Stimulated activated CD8-positive, alpha-beta memory T cell treated with anti-CD3 and anti-CD28 coated beads, Interleukin-12 subunit alpha, Interleukin-12 subunit beta, amount 100 ng/mL, for 1 hour (primary cell): ENCODE measurements around the gene OPN4.
A peak's percentile ranks its signal among the peaks of the same experiment; 100 is the strongest.

ENCODE experiments used
- DNase-seq: peaks from one replicate; pipeline ENCODE4 v3.0.0-alpha.2; 2020; ENCODE audit warnings: low read depth

The OPN4 gene

GRCh38 chr10:86681047-86681446 lies 26.7 kb downstream of the OPN4 start:
- no peak for DNase-seq

GRCh38 chr10:86681722-86682386 lies 27.5 kb downstream of the OPN4 start:
- DNase-seq: no peak

GRCh38 chr10:86682675-86683074 lies 28.3 kb downstream of the OPN4 start:
- no peak for DNase-seq

GRCh38 chr10:86684331-86685097 lies 30.2 kb downstream of the OPN4 start:
- DNase-seq: no peak

- DNase-seq: no peak
These were observed 31.1 kb downstream of the OPN4 start for GRCh38 chr10:86685416-86685815.

GRCh38 chr10:86685893-86686632 lies 31.7 kb downstream of the OPN4 start:
- DNase-seq: no peak

GRCh38 chr10:86686972-86687371 lies 32.6 kb downstream of the OPN4 start:
- no peak for DNase-seq

- DNase-seq: no peak
These were observed 33.4 kb downstream of the OPN4 start for GRCh38 chr10:86687750-86688149.

GRCh38 chr10:86688398-86688921 lies 34.1 kb downstream of the OPN4 start:
- DNase-seq: peak; percentile 27

GRCh38 chr10:86689146-86689545 lies 34.8 kb downstream of the OPN4 start:
- DNase-seq: no peak

DNA sequence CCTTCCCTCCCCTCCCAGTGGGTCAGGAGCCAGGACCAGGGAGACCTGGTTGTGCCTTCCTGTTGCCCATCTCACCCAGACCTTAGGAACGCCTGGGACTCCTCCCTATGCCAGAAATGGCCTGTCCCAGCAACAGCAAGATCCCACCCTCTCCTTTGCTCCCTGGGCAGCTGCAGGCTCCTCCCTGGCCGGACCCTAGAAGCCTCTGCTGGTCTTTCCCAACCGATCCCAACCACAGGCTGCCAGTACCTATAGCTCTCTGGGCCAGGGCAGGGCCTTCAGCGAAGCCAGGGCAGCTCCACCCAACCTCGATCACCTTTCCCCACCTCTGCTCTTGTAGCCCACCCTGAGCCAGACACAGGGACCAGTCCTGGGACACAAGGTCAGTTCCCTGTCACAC lies 35.9 kb downstream of the OPN4 start:
- no peak for DNase-seq

GRCh38 chr10:86690657-86691084 lies 36.3 kb downstream of the OPN4 start:
- DNase-seq: no peak

DNA sequence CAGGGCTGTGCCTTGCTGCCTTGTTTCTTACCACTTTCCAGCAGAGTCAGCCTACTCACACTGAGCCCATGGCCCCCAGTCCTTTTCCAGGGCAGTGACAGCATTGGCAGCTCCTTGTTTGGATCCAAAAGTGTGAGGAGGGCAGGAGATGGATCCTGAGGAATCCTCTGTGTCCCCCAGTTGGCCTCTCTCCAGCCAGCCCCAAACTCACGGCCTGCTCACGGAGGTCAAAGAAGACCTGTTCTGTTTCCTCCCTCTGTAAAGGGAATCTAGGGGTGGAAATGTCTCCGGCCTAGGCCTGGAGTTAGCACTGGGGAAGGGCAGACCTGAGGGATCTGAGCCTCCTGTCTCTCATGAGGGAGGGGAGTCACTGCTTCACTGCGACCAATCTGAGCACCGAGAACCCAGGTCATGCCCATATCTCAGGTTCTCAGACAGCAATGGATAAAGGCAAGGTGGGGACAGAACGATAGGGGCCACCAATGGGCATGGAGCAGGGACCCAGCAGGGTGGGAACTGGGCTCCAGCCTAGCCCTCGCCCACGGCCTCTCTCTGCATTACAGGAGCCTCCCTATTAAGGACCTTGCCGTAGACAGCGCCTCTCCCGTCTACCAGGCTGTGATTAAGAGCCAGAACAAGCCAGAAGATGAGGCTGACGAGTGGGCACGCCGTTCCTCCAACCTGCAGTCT lies 37.1 kb downstream of the OPN4 start:
- no peak for DNase-seq

- no peak for DNase-seq
These were observed 37.7 kb downstream of the OPN4 start for GRCh38 chr10:86692023-86692514.

GRCh38 chr10:86692664-86693063 lies 38.3 kb downstream of the OPN4 start:
- DNase-seq: no peak

DNA sequence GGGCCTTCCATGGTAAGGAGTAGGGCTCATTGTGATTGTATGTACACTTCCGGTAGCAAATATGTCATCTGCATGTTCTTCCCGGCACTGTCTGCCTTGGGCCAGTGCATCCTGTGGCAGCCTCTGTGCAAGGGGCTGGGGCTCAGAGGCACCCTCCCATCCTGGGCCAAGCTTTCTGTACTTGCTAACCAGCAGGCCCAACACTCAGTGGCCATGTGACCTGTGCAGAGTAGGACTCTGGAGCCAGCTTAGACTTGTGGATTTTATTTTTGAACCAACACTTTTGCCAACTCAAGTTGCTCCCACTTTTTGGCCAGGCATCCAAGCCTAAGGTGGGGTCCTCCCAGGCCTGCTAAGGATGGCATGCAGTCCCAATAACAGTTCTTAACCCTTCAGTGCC lies 38.9 kb downstream of the OPN4 start:
- DNase-seq: no peak

DNA sequence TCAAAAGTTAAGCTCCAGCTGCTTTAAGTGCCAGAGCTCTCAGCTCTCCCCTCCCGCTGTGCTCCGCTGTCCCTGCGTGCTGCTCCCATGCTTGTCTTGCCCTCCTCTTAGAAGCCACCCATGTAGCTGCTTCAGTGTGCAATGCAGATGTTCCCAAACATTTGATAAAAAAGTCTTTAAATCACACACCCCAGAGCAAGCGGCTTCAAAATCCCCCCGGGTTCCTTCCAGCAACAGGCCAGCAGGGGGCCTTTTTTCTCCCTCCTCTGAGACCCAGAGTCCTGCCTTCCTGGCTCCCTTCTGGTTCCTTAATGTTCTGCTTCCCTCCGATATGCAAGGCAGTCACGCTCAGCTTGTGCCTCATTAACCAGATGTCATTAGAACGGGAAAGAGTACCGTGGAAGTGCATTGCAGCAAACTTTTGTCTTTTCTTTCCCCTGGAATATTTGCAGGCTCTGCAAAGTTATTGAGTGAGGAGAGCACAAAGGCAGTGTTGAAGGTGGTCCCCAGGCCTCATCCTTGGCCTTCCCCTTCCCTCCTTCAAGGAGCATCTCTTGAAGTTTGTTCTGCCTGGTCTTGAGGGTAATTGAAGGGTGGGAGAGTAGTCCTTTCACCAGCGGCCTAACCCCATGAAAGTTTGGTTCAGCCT lies 39.5 kb downstream of the OPN4 start:
- DNase-seq: peak; percentile 18

DNA sequence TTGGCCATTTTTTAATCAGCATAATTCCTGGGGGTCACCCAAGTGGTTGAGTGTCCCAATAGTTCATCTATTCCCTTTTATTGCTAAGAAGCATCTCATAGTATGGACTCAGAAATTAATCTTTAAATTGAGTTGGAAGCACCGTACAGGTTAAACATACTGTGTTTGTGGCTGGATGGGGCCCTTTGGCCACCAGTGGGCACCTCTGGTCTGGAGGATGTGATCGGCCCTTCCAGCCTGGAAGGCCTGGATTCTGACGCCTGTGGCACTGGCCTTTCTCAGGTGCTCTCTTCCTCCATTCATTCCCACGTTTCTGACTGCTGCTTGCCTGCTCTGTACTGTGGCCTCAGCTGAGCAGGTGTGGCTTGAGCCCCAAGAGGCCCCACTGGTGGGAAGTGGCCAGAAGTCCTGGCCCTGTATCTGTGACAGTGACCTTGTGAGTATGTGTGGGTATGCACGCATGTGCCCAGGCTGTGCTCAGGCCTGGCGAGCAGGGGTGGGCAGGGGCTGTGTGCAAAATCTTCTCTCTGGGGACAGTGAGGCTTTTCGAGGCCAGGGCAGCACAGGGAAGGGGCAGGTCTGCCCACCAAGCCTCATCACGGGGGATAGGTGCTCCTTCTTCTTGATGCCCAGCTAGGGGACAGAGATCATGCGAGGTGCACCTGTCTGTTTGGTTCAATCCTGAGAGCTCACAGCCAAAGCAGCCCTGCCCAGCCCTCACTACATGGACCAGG lies 44.0 kb downstream of the OPN4 start:
- no peak for DNase-seq

DNA sequence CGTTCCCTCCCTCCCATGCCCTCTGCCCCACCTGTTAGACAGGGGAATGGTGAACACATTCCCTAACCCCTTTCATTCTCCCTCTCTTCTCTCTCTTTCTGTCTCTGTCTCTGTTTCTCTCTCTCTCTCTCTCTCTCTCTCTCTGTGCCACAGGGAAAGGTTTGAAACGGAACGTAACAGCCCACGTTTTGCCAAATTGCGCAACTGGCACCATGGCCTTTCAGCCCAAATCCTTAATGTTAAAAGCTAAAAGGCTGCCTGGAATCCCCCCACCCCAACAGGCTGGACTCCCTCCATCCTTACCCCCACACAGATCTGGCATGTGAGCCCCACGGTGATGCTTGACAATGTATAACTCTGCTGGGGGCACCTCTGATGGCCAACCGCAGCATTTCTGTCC lies 44.8 kb downstream of the OPN4 start:
- DNase-seq: no peak

DNA sequence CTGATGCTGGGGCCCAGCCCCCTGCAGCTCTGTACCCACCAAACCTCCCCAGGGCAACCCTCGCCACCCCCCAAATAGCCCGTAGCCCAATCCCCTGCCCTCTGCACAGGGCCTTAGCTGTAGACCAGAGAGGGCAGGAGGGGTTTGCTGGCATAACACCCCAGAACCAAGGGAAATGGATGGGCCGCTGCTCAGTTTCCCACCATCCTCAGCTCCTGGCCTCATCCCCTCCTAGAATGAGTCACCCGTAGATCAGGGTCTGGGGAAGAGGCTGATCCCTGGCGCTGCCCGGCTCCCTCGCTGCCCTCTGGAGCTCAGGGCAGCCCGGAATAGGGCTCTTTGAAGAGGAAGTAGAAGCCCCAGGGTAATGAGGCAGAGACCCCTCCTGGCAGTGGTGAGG lies 45.2 kb downstream of the OPN4 start:
- DNase-seq: no peak
